ENCODE measurements around the gene MYO1E. TPM values are rescaled to one million over a fixed set of nuclear protein-coding genes. Genes with fewer than 3 reads are reported as not detected.
A peak's percentile ranks its signal among the peaks of the same experiment; 100 is the strongest.

The MYO1E gene
- polyA plus RNA-seq, 1 experiment: 34.0 TPM

- TF ChIP-seq CTCF (IDR thresholded peaks at IDR 0.05; ENCODE audit: insufficient read depth, low read depth, low read length): no peak
- DNase-seq (ENCODE audit: low read depth): peak; percentile 93
- H3K36me3 ChIP-seq (ENCODE audit: control insufficient read depth, insufficient read depth, low read length): no peaks in the 10 kb centered on the region
- no peaks in the 10 kb centered on the region for H3K27me3 ChIP-seq (ENCODE audit: control insufficient read depth, insufficient read depth, low read length)
- ChIA-PET POLR2A (interaction anchor here (0.5 kb wide), 1 partner anchor 19 kb away, joined by 10 read pairs; no protein-coding TSS in a partner anchor), CTCF (no interaction called here)
- H3K4me3 ChIP-seq (ENCODE audit: low read depth, low read length): no peak overlapping the region
Observed at GRCh38 chr15:59299929-59300617, 72.6 kb downstream of the MYO1E start.

- no peak for TF ChIP-seq CTCF (IDR thresholded peaks at IDR 0.05; ENCODE audit: insufficient read depth, low read depth, low read length)
- ChIA-PET POLR2A (no interaction called here), CTCF (no interaction called here)
- no peaks in the 10 kb centered on the region for H3K27me3 ChIP-seq (ENCODE audit: control insufficient read depth, insufficient read depth, low read length)
- H3K36me3 ChIP-seq (ENCODE audit: control insufficient read depth, insufficient read depth, low read length): no peaks in the 10 kb centered on the region
- no peak overlapping the region for H3K4me3 ChIP-seq (ENCODE audit: low read depth, low read length)
- no peak for DNase-seq (ENCODE audit: low read depth)
Observed at GRCh38 chr15:59298854-59299250, 73.8 kb downstream of the MYO1E start.

- Histone ChIP-seq H3K4me3 (ENCODE audit: low read depth, low read length) (no peak overlapping the region), H3K27me3 (ENCODE audit: control insufficient read depth, insufficient read depth, low read length) (no peaks in the 10 kb centered on the region), H3K36me3 (ENCODE audit: control insufficient read depth, insufficient read depth, low read length) (no peaks in the 10 kb centered on the region)
- TF ChIP-seq CTCF (IDR thresholded peaks at IDR 0.05; ENCODE audit: insufficient read depth, low read depth, low read length): no peak
- CTCF ChIA-PET: no interaction called here
- POLR2A ChIA-PET: no interaction called here
- no peak for DNase-seq (ENCODE audit: low read depth)
Observed at GRCh38 chr15:59298225-59298853, 74.3 kb downstream of the MYO1E start.

- Histone ChIP-seq H3K4me3 (ENCODE audit: low read depth, low read length) (no peak overlapping the region), H3K27me3 (ENCODE audit: control insufficient read depth, insufficient read depth, low read length) (no peaks in the 10 kb centered on the region), H3K36me3 (ENCODE audit: control insufficient read depth, insufficient read depth, low read length) (no peaks in the 10 kb centered on the region)
- CTCF ChIA-PET: interaction anchor here (0.6 to 1.0 kb wide), 2 partner anchors 10 to 49 kb away, joined by 3 read pairs; no protein-coding TSS in a partner anchor
- DNase-seq (ENCODE audit: low read depth): peak; percentile 83
- TF ChIP-seq CTCF (IDR thresholded peaks at IDR 0.05; ENCODE audit: insufficient read depth, low read depth, low read length): no peak
- POLR2A ChIA-PET: interaction anchor here (0.6 kb wide), 1 partner anchor 166 kb away, joined by 3 read pairs; no protein-coding TSS in a partner anchor
Observed at GRCh38 chr15:59296181-59296617, 76.5 kb downstream of the MYO1E start.

GRCh38 chr15:59295261-59296001, 77.2 kb downstream of the MYO1E start:
- Histone ChIP-seq H3K27me3 (ENCODE audit: control insufficient read depth, insufficient read depth, low read length) (no peaks in the 10 kb centered on the region), H3K4me3 (ENCODE audit: low read depth, low read length) (no peak overlapping the region), H3K36me3 (ENCODE audit: control insufficient read depth, insufficient read depth, low read length) (no peaks in the 10 kb centered on the region)
- DNase-seq (ENCODE audit: low read depth): no peak
- ChIA-PET POLR2A (interaction anchor here (0.6 kb wide), 1 partner anchor 165 kb away, joined by 3 read pairs; no protein-coding TSS in a partner anchor), CTCF (no interaction called here)
- no peak for TF ChIP-seq CTCF (IDR thresholded peaks at IDR 0.05; ENCODE audit: insufficient read depth, low read depth, low read length)

All from BJ (cell line).